PC-3 (cell line): ENCODE measurements around the gene NCR2. TPM values are rescaled to one million over a fixed set of nuclear protein-coding genes. Genes with fewer than 3 reads are reported as not detected.
A peak's percentile ranks its signal among the peaks of the same experiment; 100 is the strongest.

Experiments used
- ATAC-seq: fragments of 200-7000 bp; cut with Tn5 transposase; 2 replicates; pipeline ENCODE4 v1.9.1; 2020; ENCODE audit warnings: mild to moderate bottlenecking, moderate library complexity
- BruUV-seq: library from RNA; stranded (reverse); fragments of 400-500 nt; replicated peaks from 2 replicates; lab custom pipeline; 2021; lab: Mats Ljungman, UMichigan
- CTCF ChIA-PET: fragments of 300-600 bp; sonication (Branson Sonifier 250); formaldehyde crosslinking; loops from one replicate; lab custom pipeline; 2022; ENCODE audit warnings: antibody characterized with exemption; lab: Charles Lee
- POLR2A ChIA-PET: fragments of 300-600 bp; sonication (Branson Sonifier 250); formaldehyde crosslinking; loops from one replicate; lab custom pipeline; 2022; ENCODE audit warnings: antibody characterized with exemption; ENCODE audit not compliant: unreplicated experiment; lab: Charles Lee
- DNase-seq: peaks from one replicate; pipeline ENCODE4 v3.0.0-alpha.2; 2015
- H2AFZ ChIP-seq: fragments of 300-600 bp; sonication (generic); 2 replicates; pipeline ENCODE4 v1.6.0; 2016; ENCODE audit warnings: antibody characterized with exemption, low read length
- H3F3A ChIP-seq: fragments of 300-600 bp; sonication (generic); one replicate; pipeline ENCODE4 v1.6.0; 2017; ENCODE audit warnings: antibody characterized with exemption, low read length, control low read depth, mild to moderate bottlenecking; ENCODE audit not compliant: unreplicated experiment
- H3K27ac ChIP-seq: fragments of 300-600 bp; sonication (generic); 2 replicates; pipeline ENCODE4 v1.5.1; 2016; ENCODE audit warnings: mild to moderate bottlenecking, low read length
- H3K27me3 ChIP-seq: fragments of 300-600 bp; sonication (generic); 2 replicates; pipeline ENCODE4 v1.6.1; 2016; ENCODE audit warnings: low read length, mixed read lengths
- H3K36me3 ChIP-seq: fragments of 300-600 bp; sonication (generic); 2 replicates; pipeline ENCODE4 v1.6.1; 2016; ENCODE audit warnings: low read depth, mixed run types, low read length, mixed read lengths
- H3K4me1 ChIP-seq: fragments of 300-600 bp; sonication (generic); 2 replicates; pipeline ENCODE4 v1.5.1; 2016; ENCODE audit warnings: low read length; ENCODE audit not compliant: insufficient read depth
- H3K4me2 ChIP-seq: fragments of 300-600 bp; sonication (generic); 2 replicates; pipeline ENCODE4 v1.6.0; 2016; ENCODE audit warnings: low read length
- H3K4me3 ChIP-seq: fragments of 300-600 bp; sonication (generic); 2 replicates; pipeline ENCODE4 v1.5.1; 2016; ENCODE audit warnings: mild to moderate bottlenecking, low read length, mixed read lengths
- H3K79me2 ChIP-seq: fragments of 300-600 bp; sonication (generic); 2 replicates; pipeline ENCODE4 v1.6.1; 2017; ENCODE audit warnings: low read length, mixed read lengths
- H3K9ac ChIP-seq: fragments of 300-600 bp; sonication (generic); 2 replicates; pipeline ENCODE4 v1.6.0; 2016; ENCODE audit warnings: mild to moderate bottlenecking, low read length
- H3K9me2 ChIP-seq: fragments of 300-600 bp; sonication (generic); replicated peaks from 2 replicates; pipeline ENCODE4 v1.6.1; 2016; ENCODE audit warnings: mixed run types, low read length, mixed read lengths
- H3K9me3 ChIP-seq: fragments of 300-600 bp; sonication (generic); 2 replicates; pipeline ENCODE4 v1.6.1; 2016; ENCODE audit warnings: low read length, mixed read lengths
- H4K20me1 ChIP-seq: fragments of 300-600 bp; sonication (generic); 2 replicates; pipeline ENCODE4 v1.6.1; 2016; ENCODE audit warnings: low read length, mixed read lengths
- EZH2 ChIP-seq: fragments of 300-600 bp; sonication (generic); IDR thresholded peaks from one replicate; pipeline ENCODE4 v1.6.1; 2017; ENCODE audit warnings: antibody characterized with exemption, mild to moderate bottlenecking, low read length; ENCODE audit not compliant: unreplicated experiment
- EZH2phosphoT487 ChIP-seq: fragments of 300-600 bp; sonication (generic); IDR thresholded peaks from 2 replicates; pipeline ENCODE4 v1.6.1; 2018; ENCODE audit warnings: mild to moderate bottlenecking, antibody characterized with exemption, low read length, borderline replicate concordance
- intact Hi-C: fragments of 100-400 bp; cut with micrococcal nuclease; formaldehyde crosslinking; loops from 2 replicates; pipeline ENCODE4 v1.9.0; 2023
- total RNA-seq: library from RNA; depleted of rRNA; stranded (reverse); fragments of >200 nt; gene quantifications from 2 replicates; pipeline ENCODE4 v1.2.3, GENCODE V29; 2014
- TF ChIP-seq, protein P1 (sequence below): fragments of 300-600 bp; sonication (generic); conservative IDR thresholded peaks from 2 replicates; pipeline ENCODE4 v1.5.1; 2017; ENCODE audit warnings: antibody characterized with exemption, low read depth, mild to moderate bottlenecking, low read length

NCR2 gene
- total RNA-seq, 1 experiment from 2014 or later, result not detected

DNA sequence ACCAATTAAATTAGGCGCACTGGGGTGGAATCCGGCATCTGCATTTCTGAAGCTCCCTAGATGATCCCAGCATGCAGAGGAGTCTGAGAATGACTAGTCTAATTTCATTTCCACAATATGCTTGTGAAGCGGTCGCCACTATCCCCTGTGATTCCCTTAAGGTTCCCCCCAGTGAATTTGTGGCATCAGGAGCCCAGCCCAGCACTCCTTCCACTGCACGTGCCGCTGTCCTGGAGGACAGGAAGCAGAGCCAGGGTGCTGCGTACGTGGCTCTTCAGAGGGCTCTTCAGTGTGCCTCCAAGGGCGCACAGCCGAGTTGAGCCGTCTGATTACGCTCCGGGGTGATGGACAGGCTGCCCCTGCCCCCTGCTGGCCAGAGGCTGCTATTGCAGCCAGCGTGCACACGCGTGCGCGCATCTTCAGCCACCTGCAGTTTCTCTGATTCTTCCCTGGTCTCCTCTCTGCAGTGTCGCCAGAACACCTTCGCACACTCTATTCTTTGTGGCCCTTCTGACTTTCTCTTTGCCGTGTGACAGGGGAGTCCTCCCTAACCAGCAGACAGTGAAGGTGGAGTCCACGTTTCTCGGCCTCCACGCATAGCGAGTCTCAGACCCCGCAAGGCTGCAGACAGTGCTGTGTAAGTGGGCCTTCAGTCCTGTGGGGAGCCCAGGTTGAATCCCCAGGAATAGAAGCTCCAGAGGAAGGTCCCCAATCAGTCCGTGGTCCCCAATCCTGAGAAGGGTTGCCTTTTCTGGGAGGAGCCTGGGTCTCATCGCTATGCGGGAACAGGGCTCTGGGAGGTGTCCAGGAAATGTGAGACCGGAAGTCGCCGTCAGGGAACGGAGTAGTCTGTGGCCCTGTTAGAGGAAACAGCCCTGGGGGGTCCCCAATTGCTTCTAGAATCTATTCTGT, 16.5 kb upstream of the NCR2 start:
- no peaks in the 10 kb centered on the region for H3K9me3 ChIP-seq
- DNase-seq (peak; percentile 84), ATAC-seq (peak; percentile 72)
- H4K20me1 ChIP-seq, result no peaks in the 10 kb centered on the region
- H3F3A ChIP-seq, result no peaks in the 10 kb centered on the region
- peak overlapping the region; percentile 83 for H2AFZ ChIP-seq
- no peaks in the 10 kb centered on the region for H3K36me3 ChIP-seq
- no peak overlapping the region for H3K27ac ChIP-seq
- no TSS peak for BruUV-seq
- H3K79me2 ChIP-seq, result no peaks in the 10 kb centered on the region
- peaks cover 38% of the 10 kb centered on the region for H3K27me3 ChIP-seq
- TF ChIP-seq EZH2, result no peak
- TF ChIP-seq, protein P1, sequence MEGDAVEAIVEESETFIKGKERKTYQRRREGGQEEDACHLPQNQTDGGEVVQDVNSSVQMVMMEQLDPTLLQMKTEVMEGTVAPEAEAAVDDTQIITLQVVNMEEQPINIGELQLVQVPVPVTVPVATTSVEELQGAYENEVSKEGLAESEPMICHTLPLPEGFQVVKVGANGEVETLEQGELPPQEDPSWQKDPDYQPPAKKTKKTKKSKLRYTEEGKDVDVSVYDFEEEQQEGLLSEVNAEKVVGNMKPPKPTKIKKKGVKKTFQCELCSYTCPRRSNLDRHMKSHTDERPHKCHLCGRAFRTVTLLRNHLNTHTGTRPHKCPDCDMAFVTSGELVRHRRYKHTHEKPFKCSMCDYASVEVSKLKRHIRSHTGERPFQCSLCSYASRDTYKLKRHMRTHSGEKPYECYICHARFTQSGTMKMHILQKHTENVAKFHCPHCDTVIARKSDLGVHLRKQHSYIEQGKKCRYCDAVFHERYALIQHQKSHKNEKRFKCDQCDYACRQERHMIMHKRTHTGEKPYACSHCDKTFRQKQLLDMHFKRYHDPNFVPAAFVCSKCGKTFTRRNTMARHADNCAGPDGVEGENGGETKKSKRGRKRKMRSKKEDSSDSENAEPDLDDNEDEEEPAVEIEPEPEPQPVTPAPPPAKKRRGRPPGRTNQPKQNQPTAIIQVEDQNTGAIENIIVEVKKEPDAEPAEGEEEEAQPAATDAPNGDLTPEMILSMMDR, result peak; percentile 97
- CTCF ChIA-PET, result interaction anchor here (0.5 to 0.9 kb wide), 3 partner anchors 12 to 366 kb away, joined by 3 to 4 read pairs (median 4); no protein-coding TSS in a partner anchor
- peak overlapping the region; percentile 65 for H3K4me3 ChIP-seq
- intact Hi-C loops, result loop anchor here (1.0 to 10.0 kb wide), 5 partner anchors 13 to 1974 kb away; partner anchors contain the start of genes NFYA and OARD1
- peak overlapping the region; percentile 88 for H3K4me2 ChIP-seq
- no peaks in the 10 kb centered on the region for H3K9me2 ChIP-seq
- peaks cover 18% of the 10 kb centered on the region for H3K4me1 ChIP-seq
- H3K9ac ChIP-seq, result no peak overlapping the region
- POLR2A ChIA-PET, result interaction anchor here (0.6 kb wide), 1 partner anchor 245 kb away, joined by 4 read pairs; no protein-coding TSS in a partner anchor

DNA sequence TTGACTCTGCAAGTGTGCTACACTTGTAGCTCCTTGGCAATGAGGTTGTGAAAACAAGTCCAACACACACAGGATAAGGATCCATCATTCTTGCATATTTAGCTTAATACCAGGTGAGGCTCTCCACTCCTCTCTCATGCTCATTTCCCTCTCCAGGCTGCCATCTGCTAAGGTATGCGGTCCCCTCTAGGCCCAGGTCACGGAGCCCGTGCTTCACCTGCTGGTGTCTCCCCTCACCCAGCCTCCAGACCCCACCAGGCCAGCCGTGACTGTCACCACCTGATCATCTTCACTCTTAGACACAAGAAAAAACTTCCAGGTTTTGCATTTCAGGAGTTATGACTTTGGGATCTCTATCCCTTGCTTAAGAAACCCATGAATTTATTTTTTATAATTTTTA, 14.2 kb upstream of the NCR2 start:
- Histone ChIP-seq H2AFZ (no peak overlapping the region), H3K4me1 (peaks cover 18% of the 10 kb centered on the region), H3K4me3 (no peak overlapping the region), H3K27ac (no peak overlapping the region), H3K9me3 (no peaks in the 10 kb centered on the region), H3K9ac (no peak overlapping the region), H3F3A (no peaks in the 10 kb centered on the region), H3K36me3 (no peaks in the 10 kb centered on the region), H3K27me3 (peaks cover 39% of the 10 kb centered on the region), H3K9me2 (no peaks in the 10 kb centered on the region), H3K4me2 (no peak overlapping the region), H3K79me2 (no peaks in the 10 kb centered on the region), H4K20me1 (no peaks in the 10 kb centered on the region)
- ChIA-PET CTCF (interaction anchor here (1.1 kb wide), 1 partner anchor 14 kb away, joined by 6 read pairs; no protein-coding TSS in a partner anchor), POLR2A (no interaction called here)
- no peak for ATAC-seq
- DNase-seq, result no peak
- BruUV-seq, result no TSS peak
- intact Hi-C loops, result no loop called here
- TF ChIP-seq, protein P1, result no peak
- TF ChIP-seq EZH2phosphoT487 (no peak), EZH2 (no peak)
